Activated B cell treated with CpG ODN at 0.5 μM for 24 hours (primary cell): ENCODE measurements around the gene NR3C1. TPM values are rescaled to one million over a fixed set of nuclear protein-coding genes. Genes with fewer than 3 reads are reported as not detected.

Experiments
- ATAC-seq: fragments of 200-7000 bp; cut with Tn5 transposase; one replicate; pipeline ENCODE4 v1.10.0; 2021; ENCODE audit warnings: low read depth, mild to moderate bottlenecking, moderate library complexity
- CTCF ChIA-PET: fragments of 350-600 bp; sonication (Branson Sonifier 250); formaldehyde crosslinking; loops from one replicate; lab custom pipeline; 2021; ENCODE audit warnings: antibody characterized with exemption; lab: Charles Lee
- POLR2A ChIA-PET: fragments of 350-600 bp; sonication (Branson Sonifier 250); formaldehyde crosslinking; loops from one replicate; lab custom pipeline; 2021; ENCODE audit warnings: antibody characterized with exemption; lab: Charles Lee
- DNase-seq: peaks from one replicate; pipeline ENCODE4 v3.0.0; 2022
- H3K27ac Mint-ChIP-seq: one replicate; pipeline ENCODE4 v1.8.0; 2020; ENCODE audit warnings: mixed read lengths
- H3K27me3 Mint-ChIP-seq: one replicate; pipeline ENCODE4 v1.8.0; 2021; ENCODE audit warnings: mixed read lengths
- H3K36me3 Mint-ChIP-seq: one replicate; pipeline ENCODE4 v1.8.0; 2021; ENCODE audit warnings: low read depth, mixed read lengths
- H3K4me1 Mint-ChIP-seq: one replicate; pipeline ENCODE4 v1.8.0; 2021; ENCODE audit warnings: mixed read lengths
- H3K4me3 Mint-ChIP-seq: one replicate; pipeline ENCODE4 v1.8.0; 2020; ENCODE audit warnings: mild to moderate bottlenecking, mixed read lengths
- H3K9me3 Mint-ChIP-seq: one replicate; pipeline ENCODE4 v1.8.0; 2020; ENCODE audit warnings: mixed read lengths
- intact Hi-C: fragments of 100-400 bp; cut with micrococcal nuclease; formaldehyde crosslinking; loops from one replicate; pipeline ENCODE4 v1.15.1; 2024
- total RNA-seq: library from RNA; stranded (reverse); gene quantifications from 2 replicates; pipeline ENCODE4 v1.2.3, GENCODE V29; 2022
- TF ChIP-seq, protein P1 (sequence below): fragments of 200-600 bp; IDR thresholded peaks from one replicate; pipeline ENCODE4 v1.8.0; 2022; ENCODE audit warnings: antibody characterized with exemption, mild to moderate bottlenecking

NR3C1 gene
- total RNA-seq, 1 donor from 2014 or later: 110 TPM

DNA sequence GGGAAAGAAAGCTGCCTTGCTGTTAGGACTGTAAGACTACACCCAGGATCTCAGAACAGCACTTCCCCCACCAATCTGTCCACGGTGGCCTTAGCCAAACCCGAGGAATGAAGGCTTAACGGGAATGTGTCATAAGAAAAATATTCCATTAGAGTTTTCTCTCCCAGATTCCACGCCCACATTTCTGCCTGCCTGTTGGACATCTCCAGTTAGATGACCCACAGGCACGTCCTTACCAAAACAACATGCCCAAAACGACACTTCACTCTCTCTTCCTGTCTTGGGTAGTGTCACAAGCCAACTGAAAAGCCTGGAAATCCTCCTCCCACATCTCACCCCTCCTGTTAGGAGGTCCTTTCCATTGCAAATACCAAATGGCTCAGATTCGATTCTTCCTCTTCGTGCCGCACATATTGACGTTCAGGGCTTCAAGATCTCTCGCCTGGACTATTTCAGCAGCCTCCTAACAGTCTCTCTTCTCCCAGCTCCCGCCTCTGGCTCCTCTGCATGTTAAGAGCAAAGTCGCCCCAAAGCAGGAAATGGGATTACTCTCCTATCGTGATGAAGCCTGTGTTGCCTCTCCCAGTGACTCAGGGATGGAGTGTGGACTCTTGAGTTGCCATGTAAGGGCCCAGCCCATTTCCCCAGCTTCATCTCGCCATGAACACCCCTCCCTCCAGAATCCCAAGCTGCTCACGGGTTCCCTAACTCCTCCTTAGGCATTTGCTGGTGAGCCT is 159.3 kb downstream of the NR3C1 start:
- TF ChIP-seq, protein P1, sequence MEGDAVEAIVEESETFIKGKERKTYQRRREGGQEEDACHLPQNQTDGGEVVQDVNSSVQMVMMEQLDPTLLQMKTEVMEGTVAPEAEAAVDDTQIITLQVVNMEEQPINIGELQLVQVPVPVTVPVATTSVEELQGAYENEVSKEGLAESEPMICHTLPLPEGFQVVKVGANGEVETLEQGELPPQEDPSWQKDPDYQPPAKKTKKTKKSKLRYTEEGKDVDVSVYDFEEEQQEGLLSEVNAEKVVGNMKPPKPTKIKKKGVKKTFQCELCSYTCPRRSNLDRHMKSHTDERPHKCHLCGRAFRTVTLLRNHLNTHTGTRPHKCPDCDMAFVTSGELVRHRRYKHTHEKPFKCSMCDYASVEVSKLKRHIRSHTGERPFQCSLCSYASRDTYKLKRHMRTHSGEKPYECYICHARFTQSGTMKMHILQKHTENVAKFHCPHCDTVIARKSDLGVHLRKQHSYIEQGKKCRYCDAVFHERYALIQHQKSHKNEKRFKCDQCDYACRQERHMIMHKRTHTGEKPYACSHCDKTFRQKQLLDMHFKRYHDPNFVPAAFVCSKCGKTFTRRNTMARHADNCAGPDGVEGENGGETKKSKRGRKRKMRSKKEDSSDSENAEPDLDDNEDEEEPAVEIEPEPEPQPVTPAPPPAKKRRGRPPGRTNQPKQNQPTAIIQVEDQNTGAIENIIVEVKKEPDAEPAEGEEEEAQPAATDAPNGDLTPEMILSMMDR: no peak
- ChIA-PET POLR2A (no interaction called here), CTCF (no interaction called here)
- no peaks in the 10 kb centered on the region for H3K36me3 Mint-ChIP-seq
- H3K27me3 Mint-ChIP-seq: no peaks in the 10 kb centered on the region
- no peaks in the 10 kb centered on the region for H3K4me1 Mint-ChIP-seq
- H3K9me3 Mint-ChIP-seq: no peaks in the 10 kb centered on the region
- intact Hi-C loops: no loop called here
- ATAC-seq (no peak), DNase-seq (no peak)
- no peak overlapping the region for H3K4me3 Mint-ChIP-seq
- no peak overlapping the region for H3K27ac Mint-ChIP-seq

DNA sequence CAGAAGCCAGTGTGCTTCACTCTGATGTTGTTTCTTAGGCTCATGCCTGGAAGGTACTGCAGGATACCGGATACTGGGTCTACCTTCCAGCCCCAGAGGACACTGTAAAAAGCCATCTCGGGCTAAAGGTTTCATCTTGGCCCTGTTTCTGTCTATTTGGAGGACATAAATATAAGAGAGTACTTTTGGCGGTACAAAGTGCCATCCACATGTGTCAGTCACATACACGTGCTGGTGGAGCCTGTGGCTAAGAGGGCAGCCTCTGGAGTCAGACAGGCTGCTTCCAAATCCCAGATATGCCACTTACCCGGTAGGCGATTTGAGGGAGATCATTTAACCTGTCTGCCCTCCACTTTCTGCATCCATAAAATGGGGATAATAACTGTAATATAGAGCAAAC is 160.4 kb downstream of the NR3C1 start:
- Mint-ChIP-seq H3K36me3 (no peaks in the 10 kb centered on the region), H3K9me3 (no peaks in the 10 kb centered on the region), H3K27me3 (no peaks in the 10 kb centered on the region), H3K27ac (no peak overlapping the region), H3K4me1 (no peaks in the 10 kb centered on the region), H3K4me3 (no peak overlapping the region)
- ChIA-PET POLR2A (no interaction called here), CTCF (no interaction called here)
- DNase-seq (no peak), ATAC-seq (no peak)
- TF ChIP-seq, protein P1: no peak
- intact Hi-C loops: no loop called here

DNA sequence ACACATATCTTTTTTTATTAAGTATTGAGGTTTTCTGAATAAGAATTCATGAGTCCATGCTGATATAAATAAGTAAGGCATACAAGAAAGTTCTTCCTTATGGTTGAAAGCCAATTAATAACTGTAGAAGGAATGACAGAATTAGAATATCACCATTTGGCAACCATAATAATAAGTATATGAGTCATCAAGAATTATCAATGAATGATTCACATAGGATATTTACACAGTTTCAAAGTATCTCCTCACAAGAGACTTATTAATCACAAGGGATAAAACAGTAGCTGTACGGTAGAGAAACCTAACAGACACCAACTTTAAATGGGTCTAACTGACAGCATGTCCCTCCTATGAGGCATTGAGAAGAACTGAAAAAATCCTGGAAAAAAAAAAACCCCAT is 161.6 kb downstream of the NR3C1 start:
- Mint-ChIP-seq H3K9me3 (no peaks in the 10 kb centered on the region), H3K36me3 (no peaks in the 10 kb centered on the region), H3K4me1 (no peaks in the 10 kb centered on the region), H3K27ac (no peak overlapping the region), H3K27me3 (no peaks in the 10 kb centered on the region), H3K4me3 (no peak overlapping the region)
- intact Hi-C loops: no loop called here
- DNase-seq: no peak
- TF ChIP-seq, protein P1: no peak
- no peak for ATAC-seq
- CTCF ChIA-PET: no interaction called here
- POLR2A ChIA-PET: no interaction called here

DNA sequence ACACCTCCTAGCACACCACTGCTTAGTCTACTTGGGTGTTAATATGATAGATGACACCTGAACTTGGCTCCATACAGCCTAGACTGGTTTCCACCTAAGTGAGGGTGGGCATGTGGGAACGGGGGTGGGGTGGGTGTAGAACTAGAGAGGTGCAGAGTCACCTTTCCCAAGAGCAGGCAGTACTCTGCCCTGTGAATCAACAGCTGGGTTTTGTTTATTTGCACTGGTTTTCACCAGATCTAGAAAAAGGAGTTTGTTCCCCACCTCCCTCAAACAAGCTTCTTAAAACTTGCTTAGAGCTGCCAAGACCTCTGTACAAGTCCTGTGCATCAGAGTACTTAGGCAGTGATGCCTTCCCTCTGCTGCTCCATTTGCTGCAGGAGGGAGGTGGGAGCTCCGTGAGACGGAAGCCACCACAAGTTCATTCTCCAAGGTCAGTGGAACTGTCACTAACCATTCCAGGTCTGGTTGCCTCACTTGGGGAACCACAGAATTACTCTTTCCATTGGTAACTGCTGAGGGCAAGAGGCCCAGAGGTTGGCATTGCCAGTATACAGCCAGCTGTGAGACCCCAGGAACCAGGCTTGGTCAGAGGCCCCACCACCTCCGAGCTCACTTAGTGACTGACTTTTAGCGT is 163.5 kb downstream of the NR3C1 start:
- intact Hi-C loops: no loop called here
- H3K27me3 Mint-ChIP-seq: no peaks in the 10 kb centered on the region
- no peak overlapping the region for H3K4me3 Mint-ChIP-seq
- TF ChIP-seq, protein P1: no peak
- H3K9me3 Mint-ChIP-seq: no peaks in the 10 kb centered on the region
- ATAC-seq (no peak), DNase-seq (no peak)
- ChIA-PET CTCF (no interaction called here), POLR2A (no interaction called here)
- no peaks in the 10 kb centered on the region for H3K4me1 Mint-ChIP-seq
- no peaks in the 10 kb centered on the region for H3K36me3 Mint-ChIP-seq
- H3K27ac Mint-ChIP-seq: no peak overlapping the region

DNA sequence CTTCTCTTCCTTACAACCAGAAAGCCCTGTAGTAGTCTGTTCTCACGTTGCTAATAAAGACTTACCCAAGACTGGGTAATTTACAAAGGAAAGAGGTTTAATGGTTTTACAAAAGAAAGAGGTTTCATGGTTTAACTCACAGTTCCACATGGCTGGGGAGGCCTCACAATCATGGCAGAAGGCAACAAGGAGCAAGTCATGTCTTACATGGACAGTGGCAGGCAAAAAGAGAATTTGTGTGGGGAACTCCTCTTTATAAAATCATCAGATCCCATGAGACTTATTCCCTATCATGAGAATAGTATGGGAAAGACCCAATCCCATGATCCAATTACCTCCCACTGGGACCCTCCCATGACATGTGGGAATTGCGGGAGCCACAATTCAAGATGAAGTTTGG is 164.9 kb downstream of the NR3C1 start:
- ATAC-seq (no peak), DNase-seq (no peak)
- Mint-ChIP-seq H3K27me3 (peaks cover 1% of the 10 kb centered on the region), H3K4me3 (no peak overlapping the region), H3K27ac (no peak overlapping the region), H3K36me3 (no peaks in the 10 kb centered on the region), H3K4me1 (no peaks in the 10 kb centered on the region), H3K9me3 (no peaks in the 10 kb centered on the region)
- CTCF ChIA-PET: no interaction called here
- intact Hi-C loops: no loop called here
- POLR2A ChIA-PET: no interaction called here
- TF ChIP-seq, protein P1: no peak
